Parathyroid adenoma (tissue), 2 donors: ENCODE results near the gene ACHE.

Experiments used
- H2AFZ ChIP-seq: fragments of 300-600 bp; sonication (generic); one replicate; pipeline ENCODE4 v1.7.0; 2017; ENCODE audit warnings: antibody characterized with exemption, mild to moderate bottlenecking
- H3K27ac ChIP-seq: fragments of 300-600 bp; sonication (generic); one replicate; pipeline ENCODE4 v1.7.0; 2017
- H3K27me3 ChIP-seq: fragments of 300-600 bp; sonication (generic); one replicate; pipeline ENCODE4 v1.7.0; 2017; ENCODE audit warnings: low read length; ENCODE audit not compliant: control insufficient read depth, insufficient read depth
- H3K36me3 ChIP-seq: fragments of 300-600 bp; sonication (generic); one replicate; pipeline ENCODE4 v1.7.0; 2017; ENCODE audit warnings: low read length; ENCODE audit not compliant: control insufficient read depth, insufficient read depth
- H3K4me1 ChIP-seq: fragments of 300-600 bp; sonication (generic); one replicate; pipeline ENCODE4 v1.7.0; 2017; ENCODE audit warnings: control low read depth
- H3K4me2 ChIP-seq: fragments of 300-600 bp; sonication (generic); one replicate; pipeline ENCODE4 v1.7.0; 2017; ENCODE audit warnings: low read length
- H3K4me3 ChIP-seq: fragments of 300-600 bp; sonication (generic); one replicate; pipeline ENCODE4 v1.7.0; 2017; ENCODE audit warnings: low read depth, low read length
- H3K79me2 ChIP-seq: fragments of 300-600 bp; sonication (generic); one replicate; pipeline ENCODE4 v1.7.0; 2017; ENCODE audit warnings: control low read depth
- H3K9ac ChIP-seq: fragments of 300-600 bp; sonication (generic); one replicate; pipeline ENCODE4 v1.7.0; 2017; ENCODE audit warnings: mild to moderate bottlenecking
- H3K9me3 ChIP-seq: fragments of 300-600 bp; sonication (generic); one replicate; pipeline ENCODE4 v1.7.0; 2017; ENCODE audit warnings: low read length; ENCODE audit not compliant: control insufficient read depth
- CTCF ChIP-seq: fragments of 300-600 bp; sonication (generic); IDR thresholded peaks from one replicate; pipeline ENCODE4 v1.7.0; 2017; ENCODE audit warnings: antibody characterized with exemption, mild to moderate bottlenecking
- donor health status: primary hyperparathyroidism.

ACHE gene

GRCh38 chr7:100865938-100866728, 29.6 kb downstream of the ACHE start:
- peak overlapping the region; percentile 95 for H3K4me2 ChIP-seq
- no peak overlapping the region for H3K9ac ChIP-seq
- H3K4me3 ChIP-seq = peak overlapping the region; percentile 99
- peak overlapping the region; percentile 90 for H2AFZ ChIP-seq
- H3K36me3 ChIP-seq = no peaks in the 10 kb centered on the region
- H3K4me1 ChIP-seq = peaks cover 15% of the 10 kb centered on the region
- H3K27ac ChIP-seq = peak overlapping the region; percentile 91
- TF ChIP-seq CTCF = no peak
- H3K79me2 ChIP-seq = peaks cover 4% of the 10 kb centered on the region
- no peaks in the 10 kb centered on the region for H3K9me3 ChIP-seq
- no peaks in the 10 kb centered on the region for H3K27me3 ChIP-seq

GRCh38 chr7:100865372-100865911, 30.2 kb downstream of the ACHE start:
- H3K4me3 ChIP-seq = peak overlapping the region; percentile 99

GRCh38 chr7:100864263-100864845, 31.3 kb downstream of the ACHE start:
- H3K27me3 ChIP-seq = no peaks in the 10 kb centered on the region
- no peak overlapping the region for H3K27ac ChIP-seq
- H3K9me3 ChIP-seq = no peaks in the 10 kb centered on the region
- no peak overlapping the region for H3K4me3 ChIP-seq
- H3K9ac ChIP-seq = no peak overlapping the region
- H3K4me2 ChIP-seq = no peak overlapping the region
- H2AFZ ChIP-seq = no peak overlapping the region
- no peaks in the 10 kb centered on the region for H3K36me3 ChIP-seq
- peaks cover 15% of the 10 kb centered on the region for H3K4me1 ChIP-seq
- no peak for TF ChIP-seq CTCF
- peaks cover 4% of the 10 kb centered on the region for H3K79me2 ChIP-seq

More at GRCh38 chr7:100865372-100865911, 30.2 kb downstream of the ACHE start:
- Histone ChIP-seq H3K79me2 (peaks cover 4% of the 10 kb centered on the region), H3K9me3 (no peaks in the 10 kb centered on the region), H3K4me1 (peaks cover 15% of the 10 kb centered on the region), H3K27ac (no peak overlapping the region), H3K36me3 (no peaks in the 10 kb centered on the region), H3K9ac (no peak overlapping the region), H3K4me2 (no peak overlapping the region), H2AFZ (no peak overlapping the region), H3K27me3 (no peaks in the 10 kb centered on the region)
- TF ChIP-seq CTCF = no peak

- Histone ChIP-seq H3K4me3 (no peak overlapping the region), H3K79me2 (peaks cover 4% of the 10 kb centered on the region), H3K36me3 (no peaks in the 10 kb centered on the region), H3K27ac (no peak overlapping the region), H3K4me1 (peaks cover 14% of the 10 kb centered on the region), H3K9me3 (no peaks in the 10 kb centered on the region), H3K27me3 (no peaks in the 10 kb centered on the region), H2AFZ (no peak overlapping the region), H3K9ac (no peak overlapping the region), H3K4me2 (no peak overlapping the region)
- TF ChIP-seq CTCF = no peak
Measured at GRCh38 chr7:100863406-100863950, 32.2 kb downstream of the ACHE start.
